ENCODE results near the gene SRSF1.
A peak's percentile ranks its signal among the peaks of the same experiment; 100 is the strongest.

SRSF1 gene

DNA sequence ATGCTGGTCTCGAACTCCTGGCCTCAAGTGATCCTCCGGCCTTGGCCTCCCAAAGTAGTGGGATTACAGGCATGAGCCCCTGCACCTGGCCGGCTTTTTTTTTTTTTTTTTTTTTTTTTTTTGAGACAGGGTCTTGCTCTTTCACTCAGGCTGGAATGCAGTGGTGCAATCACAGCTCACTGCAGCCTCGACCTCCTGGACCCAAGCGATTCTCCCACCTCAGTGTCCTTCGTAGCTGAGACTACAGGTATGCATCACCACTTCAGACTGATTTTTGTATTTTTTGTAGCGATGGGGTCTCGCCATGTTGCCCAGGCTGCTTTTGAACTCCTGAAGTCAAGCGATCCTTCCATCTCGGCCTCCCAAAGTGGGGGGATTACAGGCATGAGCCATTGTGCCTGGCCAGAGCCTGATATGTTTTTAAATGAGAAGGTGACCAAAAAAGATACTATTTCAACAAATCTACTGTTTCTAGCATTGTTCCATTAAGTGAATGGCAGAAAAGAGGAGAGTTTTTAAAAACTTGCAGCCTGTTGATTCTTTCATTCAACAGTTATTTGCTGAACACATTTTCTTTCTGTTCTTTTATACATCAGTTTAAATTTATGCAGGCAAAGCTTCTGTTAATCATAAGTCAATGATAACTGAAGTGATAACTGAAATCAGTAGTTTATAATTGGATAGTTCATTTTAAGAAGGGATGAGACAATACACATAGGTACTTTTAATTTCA, 3.2 kb upstream of the SRSF1 start:
- no peak for DNase-seq

DNA sequence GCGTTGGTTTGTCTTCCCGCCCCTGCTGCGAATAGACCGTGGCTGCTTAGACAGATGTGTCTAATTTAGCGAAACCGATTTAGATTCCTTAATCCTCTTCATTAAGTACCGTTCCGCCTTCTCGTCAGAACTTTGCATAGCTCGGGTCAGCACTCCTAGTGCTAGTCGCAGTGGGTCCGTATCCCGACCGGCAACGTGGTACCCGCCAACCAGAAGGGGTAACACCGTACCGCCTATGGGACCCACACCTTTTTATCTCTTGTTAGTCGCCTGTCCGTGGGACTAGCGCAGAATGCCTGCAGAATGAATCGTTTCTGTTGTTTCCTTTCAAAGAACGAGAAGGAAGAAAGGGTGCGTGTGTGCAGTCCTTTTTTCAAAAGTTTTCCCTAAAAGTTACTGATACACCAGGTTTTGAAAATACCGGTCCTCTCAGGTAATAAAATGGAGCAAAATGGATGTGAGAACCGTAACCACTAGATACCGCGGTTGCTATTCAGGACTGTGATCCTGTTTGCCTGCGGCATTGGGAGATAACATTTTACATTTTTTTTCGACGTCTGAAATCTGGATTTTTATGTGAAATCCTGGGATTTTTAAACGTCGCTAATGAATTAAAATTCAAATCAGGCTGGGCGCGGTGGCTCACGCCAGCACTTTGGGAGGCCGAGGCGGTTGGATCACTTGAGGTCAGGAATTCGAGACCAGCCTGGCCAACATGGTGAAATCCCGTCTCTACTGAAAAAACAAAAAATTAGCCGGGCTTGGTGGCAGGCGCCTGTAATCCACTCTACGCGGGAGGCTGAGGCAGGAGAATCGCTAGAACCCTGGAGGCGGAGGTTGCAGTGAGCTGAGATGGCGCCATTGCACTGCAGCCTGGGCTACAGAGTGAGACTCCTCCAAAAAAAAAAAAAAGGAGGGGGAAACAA, 998 bp upstream of the SRSF1 start:
- no peak for DNase-seq

DNA sequence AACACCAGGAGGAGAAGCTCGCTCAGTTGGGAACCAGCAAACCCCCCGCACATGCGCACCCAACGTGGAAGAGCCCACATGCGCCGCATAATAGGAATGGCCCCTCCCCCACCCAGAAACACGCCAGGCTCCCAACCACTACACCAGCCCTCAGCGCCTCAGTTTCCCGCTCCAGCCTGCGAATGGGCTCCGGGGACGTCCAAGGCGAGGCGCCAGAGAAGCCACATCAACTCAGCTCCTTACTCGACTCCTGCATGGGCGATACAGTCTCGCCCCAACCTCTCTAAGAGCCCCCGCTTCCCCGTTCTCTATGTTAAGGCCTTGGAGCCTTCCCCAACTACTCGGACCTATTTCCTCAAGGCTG, 504 bp downstream of the SRSF1 start:
- DNase-seq = peak; percentile 69

DNA sequence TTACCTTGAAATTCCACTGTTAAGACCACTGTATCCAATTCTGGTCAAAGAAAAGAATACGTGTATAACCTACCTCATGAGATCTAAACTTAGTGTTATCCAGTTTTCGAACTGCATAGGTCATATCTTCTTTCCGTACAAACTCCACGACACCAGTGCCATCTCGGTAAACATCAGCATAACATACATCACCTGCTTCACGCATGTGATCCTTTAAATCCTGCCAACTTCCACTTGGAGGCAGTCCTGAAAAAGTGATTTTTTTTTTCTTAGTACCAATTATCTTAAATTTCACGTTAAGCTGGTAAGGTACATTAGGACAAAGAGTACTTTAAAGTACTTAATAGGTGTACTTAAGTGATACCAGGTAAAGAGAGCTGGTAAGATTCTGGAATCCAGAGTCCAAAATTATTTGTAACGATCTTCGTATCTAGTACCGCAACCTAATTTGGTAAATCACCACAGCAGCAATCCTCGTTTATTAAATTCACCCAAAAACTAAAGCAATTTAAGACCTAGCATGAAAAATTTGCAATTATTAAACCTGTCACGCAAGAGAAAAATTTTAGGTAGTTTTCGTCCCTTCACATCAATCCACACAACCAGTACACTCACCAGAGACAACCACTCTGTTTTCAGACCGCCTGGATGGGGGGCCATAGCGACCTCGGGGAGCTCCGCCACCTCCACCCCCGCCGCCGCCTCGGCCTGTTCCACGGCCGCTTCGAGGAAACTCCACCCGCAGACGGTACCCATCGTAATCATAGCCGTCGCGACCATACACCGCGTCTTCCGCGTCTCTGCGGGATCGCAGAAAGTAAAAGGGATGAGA, 1.1 kb downstream of the SRSF1 start:
- peak; percentile 8 for DNase-seq

DNA sequence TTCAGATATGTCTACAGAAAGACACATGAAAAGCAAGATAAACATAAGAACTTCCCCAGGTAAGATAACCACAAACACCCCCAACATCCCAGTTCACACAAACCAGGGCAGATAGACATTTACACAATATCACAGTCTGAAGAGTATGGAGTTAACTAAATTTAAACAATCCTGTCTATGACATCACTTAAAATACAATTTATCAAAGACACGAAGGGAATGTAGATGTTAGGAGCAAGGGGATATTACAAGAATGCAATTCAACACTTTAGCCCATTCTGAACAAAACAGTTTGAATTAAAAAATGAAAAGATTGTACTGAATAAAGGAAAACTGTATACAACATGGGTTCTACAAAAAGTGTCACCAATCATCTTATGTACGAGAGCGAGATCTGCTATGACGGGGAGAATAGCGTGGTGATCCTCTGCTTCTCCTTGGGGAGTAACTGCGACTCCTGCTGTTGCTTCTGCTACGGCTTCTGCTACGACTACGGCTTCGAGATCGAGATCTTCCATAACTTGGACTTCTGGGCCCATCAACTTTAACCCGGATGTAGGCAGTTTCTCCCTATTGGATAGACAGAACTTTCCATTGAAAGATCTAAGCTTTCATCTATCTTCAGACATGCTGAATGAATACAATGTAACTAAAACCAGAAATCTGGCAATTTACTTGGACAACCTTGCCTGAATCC, 1.9 kb downstream of the SRSF1 start:
- no peak for DNase-seq

DNA sequence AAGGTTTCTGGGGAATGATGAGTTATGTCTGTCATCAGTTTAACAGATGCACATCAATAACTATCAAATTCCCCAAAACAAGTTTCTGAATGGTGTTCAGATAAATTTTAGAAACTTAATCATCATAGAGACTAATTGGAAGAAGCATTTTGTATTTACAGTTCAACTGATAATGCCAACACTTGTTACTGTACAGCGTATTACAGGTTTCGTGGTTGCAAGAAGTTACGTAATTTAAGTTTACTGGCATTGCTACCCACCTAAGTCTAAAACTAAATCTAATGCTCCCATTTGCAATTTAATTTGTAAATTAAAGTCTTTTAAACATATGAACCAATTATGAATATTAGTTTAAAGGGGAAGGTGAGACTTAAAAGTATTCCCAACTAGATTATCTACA, 3.0 kb downstream of the SRSF1 start:
- DNase-seq = no peak

DNA sequence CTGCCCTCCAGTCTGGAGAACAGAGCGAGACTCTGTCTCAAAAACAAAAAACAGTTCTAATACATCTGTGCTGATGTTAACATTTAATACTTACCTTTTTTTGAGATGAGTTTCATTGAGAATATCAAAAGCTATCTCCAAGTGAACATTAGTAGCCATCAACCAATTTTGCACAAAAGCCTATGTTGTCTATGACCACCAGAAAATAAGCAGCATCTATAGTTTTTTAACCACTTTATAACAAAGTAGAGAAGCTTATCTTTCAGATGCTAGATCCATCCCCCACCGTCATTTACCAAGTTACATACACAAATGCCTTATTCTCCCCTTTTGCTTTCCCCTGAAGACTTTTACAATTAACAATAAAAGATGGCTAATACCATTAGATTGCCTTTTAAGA, 4.1 kb downstream of the SRSF1 start:
- no peak for DNase-seq

DNA sequence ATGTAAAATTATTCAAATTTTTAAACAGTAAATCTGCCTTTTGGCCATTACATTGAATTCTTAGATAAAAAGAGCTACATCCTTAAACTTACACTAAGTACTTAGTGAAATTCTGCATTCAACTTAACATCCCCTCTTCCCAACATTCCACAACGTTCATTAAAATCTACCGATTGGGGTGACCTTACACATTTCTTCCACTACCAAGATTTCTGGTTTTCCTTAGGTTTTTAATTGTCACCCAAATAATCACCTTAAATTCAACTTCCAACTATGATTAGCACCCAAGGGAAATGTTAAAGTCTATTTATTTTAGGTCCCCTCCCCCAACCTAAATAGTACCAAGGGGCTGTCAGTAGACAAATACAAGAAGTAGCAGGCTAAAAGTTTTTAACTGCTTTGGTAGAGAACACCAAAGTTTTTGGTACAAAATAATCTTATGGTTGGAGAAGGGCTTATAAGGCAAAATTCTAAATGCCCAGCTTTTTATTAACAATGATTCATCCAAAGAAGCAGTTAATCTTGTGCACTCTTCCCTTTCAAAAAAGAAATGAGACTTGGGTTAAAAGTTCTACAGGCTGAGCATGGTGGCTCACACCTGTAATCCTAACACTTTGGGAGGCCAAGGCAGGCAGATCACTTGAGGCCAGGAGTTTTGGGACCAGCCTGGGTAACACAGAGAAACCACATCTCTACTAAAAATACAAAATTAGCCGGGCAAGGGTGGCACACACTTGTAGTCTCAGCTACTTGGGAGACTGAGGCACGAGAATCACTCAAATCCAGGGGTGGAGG, 4.7 kb downstream of the SRSF1 start:
- no peak for DNase-seq

DNA sequence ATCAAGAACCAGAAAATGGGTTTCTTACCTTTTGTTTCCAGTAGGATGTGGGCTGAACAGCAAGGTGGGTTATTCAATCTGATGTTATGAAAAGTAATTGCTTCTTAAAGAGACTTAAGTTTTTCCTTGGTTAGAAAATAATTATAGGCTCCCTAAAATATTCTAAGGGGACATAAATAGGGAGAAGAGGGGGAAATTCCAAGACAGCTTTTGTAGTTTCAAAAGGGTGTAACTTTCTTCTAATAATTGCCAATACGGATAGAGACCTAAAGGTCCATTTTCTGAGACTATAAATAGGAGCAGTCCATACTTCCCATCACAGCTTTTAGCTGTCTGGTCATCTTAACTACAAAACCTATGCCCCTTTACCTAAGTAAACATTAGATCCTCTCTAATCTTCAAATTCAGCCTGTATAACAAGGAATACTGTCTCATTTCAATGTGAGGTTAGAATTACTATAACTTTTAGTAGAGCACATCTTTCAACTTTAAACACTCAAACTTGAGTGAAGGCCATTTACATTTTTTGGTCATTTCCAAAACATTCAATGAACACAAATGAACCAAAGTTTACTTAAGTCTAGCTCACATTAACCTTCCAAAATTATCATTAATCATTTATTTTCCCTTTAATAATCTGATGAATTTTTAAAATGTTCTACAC, 5.5 kb downstream of the SRSF1 start:
- DNase-seq = no peak

DNA sequence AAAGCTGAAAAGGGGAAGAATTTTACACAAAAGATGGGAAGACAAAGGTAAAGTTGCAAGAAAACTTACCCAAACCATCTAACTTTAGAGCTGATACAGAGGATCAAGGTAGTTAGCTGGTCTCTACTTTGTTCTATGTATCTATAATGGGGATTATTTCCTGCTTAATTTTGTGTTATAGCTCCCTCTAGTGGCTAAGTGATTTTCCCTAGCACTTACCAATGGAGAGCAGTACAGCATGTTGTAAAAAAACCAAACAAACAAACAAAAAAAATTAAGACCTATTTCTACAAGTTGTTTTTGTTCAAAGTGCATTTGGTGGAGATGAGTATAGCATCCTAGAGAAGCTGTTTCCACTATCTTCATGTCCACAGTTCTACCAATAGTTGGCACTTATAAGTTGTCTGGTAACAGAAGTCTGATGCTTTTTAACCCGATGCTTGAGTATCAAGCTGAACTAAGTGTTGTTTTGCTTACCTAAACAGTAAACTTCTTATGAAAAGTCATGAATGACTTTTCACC, 7.5 kb downstream of the SRSF1 start:
- DNase-seq = peak; percentile 47

DNA sequence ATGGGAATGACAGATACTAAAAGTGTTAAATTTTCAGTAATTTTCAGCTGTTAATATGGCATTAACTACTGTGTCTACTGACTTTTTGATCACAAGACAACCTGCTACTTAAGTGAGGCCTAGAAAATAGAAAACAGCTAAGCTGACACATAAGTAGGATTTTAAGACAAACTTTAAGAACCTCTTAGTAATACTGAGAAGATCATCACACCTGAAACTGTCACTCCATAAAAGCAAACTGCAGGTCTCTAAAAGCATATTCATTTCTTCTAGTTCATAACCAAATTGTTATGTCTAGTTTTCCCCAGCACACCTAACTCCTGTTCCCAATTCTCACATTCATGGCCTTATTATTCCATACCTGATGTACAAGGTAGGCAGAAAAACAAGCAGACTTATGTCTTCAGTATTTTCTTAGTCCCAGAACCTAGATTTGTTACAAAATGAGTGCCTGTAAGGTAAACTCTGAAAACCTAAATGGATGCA, 8.0 kb downstream of the SRSF1 start:
- DNase-seq = no peak

DNA sequence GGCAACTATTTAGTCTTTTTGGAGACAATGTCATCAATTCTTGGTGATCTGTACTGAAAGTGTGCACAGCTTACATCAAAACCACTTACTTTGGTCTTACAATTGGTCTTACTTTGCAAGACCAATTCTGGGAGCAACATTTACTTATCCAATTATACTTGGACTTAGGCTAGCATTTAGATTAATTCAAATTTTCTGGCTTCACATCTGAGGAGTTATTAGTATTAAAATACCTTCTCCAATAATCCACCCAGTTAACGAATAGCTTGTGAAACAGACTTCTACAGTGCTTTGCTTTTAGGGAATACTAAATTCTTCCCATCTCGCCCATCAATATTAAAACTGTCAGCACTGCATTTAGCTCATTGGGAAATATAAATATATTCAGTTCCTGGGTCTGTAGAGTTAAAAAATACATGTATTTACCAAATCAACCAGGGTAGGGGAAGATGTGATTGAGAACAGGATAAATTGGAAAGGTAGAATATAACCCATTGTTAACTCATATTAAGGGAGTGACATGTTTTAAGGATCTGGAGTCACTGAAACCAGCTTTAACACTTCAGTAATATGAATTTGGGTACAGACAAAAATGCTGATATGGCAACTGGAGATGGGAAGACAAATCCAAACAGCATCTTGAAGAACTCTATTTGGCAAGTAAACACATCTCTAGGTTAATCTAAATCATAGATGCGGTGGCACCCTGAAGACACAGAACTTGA, 9.8 kb downstream of the SRSF1 start:
- no peak for DNase-seq

DNA sequence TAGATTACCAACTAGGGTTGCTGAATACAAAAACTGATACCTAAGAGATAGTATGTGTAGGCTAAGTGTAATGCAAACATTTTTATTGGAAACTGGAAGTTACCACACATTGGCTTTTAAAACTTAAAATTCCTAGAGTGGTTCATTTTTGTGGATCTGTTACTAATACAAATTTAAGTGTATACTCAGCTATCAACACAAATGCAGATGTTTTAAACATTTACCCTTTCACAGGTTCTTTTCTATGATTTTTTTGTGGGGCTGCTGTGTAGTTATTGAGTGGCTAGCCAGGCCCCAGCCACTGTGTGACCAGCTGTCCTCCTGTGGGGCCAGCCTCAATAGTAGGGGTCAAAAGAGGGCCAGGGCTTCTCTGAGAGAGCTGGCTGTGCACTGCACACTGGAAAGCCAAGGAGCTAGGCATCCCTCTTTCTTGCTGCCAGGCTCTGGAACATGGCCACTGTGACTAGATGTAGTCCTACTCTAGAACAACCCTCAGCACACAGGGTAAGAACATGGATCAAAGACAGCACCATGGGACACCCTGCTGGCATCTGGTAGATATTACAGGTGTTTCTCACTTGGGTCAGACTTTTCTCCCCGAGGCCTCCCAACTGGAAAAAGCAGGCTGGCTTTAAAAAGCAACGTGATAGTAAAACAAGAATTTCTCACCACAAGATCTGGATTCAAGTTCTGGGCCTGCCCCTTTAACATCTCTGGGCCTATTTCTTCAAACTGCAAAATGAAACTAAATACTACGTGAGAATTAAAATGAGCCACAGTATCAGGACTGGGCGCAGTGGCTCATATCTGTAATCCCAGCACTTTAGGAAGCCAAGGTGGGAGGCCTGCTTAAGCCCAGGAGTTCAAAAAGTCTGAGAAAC, 11.7 kb downstream of the SRSF1 start:
- DNase-seq = peak; percentile 77

DNA sequence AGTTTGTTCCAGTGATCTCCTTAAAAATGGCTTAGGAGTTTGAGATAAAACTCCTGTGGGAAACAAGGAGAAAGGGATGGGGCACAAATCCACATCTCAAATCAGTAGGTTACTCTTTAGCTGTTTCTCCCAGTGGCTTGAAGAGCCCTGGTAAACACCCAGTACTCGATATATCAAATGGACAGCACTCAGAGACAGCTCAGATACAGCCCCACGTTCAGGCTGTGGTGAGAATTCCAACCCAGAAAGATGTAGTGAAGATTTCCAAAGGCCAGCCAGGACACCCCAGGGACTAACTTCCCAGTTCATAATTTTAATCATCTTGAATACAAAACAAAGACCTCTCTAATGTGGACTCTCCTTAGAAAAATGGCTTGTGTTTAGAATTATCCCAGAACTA, 12.6 kb downstream of the SRSF1 start:
- DNase-seq = no peak

DNA sequence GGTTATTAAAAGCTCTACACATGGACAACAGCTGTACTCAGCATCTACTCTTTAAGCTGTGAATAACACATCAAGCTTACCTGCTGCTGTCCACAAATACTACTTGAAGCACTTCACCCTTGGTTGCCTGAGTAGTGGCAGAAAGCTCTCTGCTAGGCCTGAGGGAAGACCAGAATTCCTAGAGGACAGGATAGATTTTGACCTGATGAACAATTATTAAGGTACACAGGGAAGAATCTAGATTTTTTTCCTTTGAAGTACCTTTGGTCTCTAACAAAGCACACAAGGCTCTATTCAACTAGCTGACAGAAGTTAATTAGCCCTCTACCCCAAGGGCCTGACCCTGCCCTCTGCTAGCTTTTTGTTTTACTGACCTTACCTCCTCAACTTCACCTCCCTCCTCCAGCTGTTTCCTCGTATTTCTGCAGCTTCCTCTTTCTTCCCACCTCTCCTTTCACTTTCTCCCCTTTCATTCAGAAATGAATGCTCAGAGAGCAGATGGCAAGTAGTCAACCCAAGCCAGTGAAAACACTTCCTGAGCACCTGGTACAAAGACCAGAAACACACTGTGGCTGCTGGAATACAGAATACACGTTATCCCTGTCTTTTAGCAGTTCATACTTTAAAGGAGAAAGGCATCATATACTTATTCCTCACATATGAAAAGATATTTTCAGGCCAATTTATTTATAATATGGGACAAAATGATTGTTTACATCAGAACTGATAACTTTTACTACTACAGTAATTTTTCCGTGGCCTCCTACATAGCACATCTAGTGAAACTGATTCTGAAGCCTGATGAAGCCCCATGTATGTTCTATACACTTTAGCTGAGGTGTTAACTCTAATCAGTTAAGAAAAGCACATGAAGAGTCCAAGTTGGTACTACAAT, 13.3 kb downstream of the SRSF1 start:
- DNase-seq = peak; percentile 33

DNA sequence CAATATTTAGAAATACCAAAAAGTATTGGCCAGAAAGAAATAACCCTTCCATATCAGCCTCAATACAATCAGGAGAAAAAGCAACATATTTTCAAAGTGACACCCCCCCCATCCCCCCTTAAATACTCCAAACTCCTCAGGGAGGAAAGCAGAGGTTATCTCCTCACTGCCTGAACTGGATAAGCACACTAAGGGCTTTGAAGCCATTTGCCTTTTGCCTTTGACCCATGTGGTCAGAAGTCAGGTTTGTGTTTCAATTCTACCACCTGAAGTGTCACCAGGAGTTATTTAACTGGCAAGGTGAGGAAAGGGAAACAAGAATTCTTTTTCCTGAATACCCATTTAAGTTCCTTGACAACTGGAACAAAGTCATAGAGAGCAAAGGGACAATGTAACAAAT, 15.5 kb downstream of the SRSF1 start:
- no peak for DNase-seq

DNA sequence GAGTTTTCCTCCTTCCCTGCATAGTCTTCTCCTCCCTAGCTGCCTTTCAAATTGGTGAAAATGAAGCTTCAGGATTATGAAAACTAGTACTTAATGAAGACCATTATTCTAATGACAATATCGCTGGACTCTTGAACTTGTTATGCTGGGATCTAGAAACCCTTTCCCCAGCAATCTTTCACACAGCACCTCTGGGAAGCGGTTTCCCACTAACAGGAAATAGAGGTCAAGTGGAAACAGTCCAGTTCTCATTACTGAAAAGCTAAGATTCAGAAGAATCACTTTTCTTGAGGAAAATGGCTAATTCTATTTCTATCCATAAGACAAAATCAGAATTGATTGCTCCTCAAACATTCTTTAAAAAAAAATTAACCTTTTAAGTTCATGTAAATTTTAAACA, 17.0 kb downstream of the SRSF1 start:
- no peak for DNase-seq
